BJ (cell line): ENCODE results near the gene ZMYND11. TPM values are rescaled to one million over a fixed set of nuclear protein-coding genes. Genes with fewer than 3 reads are reported as not detected.

Experiments
- CTCF ChIA-PET: fragments of 350-600 bp; formaldehyde crosslinking; extraction: SDS; loops from one replicate; lab custom pipeline; 2021; ENCODE audit warnings: antibody characterized with exemption, inconsistent platforms; lab: Yijun Ruan, JAX
- POLR2A ChIA-PET: fragments of 300-600 bp; sonication (Branson Sonifier 250); formaldehyde crosslinking; extraction: SDS; loops from one replicate; lab custom pipeline; 2021; ENCODE audit warnings: antibody characterized with exemption; lab: Charles Lee
- DNase-seq: peaks from one replicate; pipeline ENCODE4 v3.0.0-alpha.2; 2011; ENCODE audit warnings: low read depth
- H3K27me3 ChIP-seq: 2 replicates; pipeline ENCODE4 v1.6.0; 2011; ENCODE audit warnings: low read length; ENCODE audit not compliant: control insufficient read depth, insufficient read depth
- H3K36me3 ChIP-seq: 2 replicates; pipeline ENCODE4 v1.5.1; 2011; ENCODE audit warnings: low read length; ENCODE audit not compliant: control insufficient read depth, insufficient read depth
- H3K4me3 ChIP-seq: 2 replicates; pipeline ENCODE4 v1.5.1; 2011; ENCODE audit warnings: low read depth, mild to moderate bottlenecking, control low read depth, low read length
- polyA plus RNA-seq: library from polyadenylated mRNA; depleted of rRNA; stranded (reverse); fragments of >200 nt; gene quantifications from 2 replicates; pipeline ENCODE4 v1.2.3, GENCODE V29; 2011
- TF ChIP-seq, protein P1 (sequence below): IDR thresholded peaks from 2 replicates; pipeline ENCODE4 v1.5.1; 2011; ENCODE audit warnings: low read depth, mild to moderate bottlenecking, control low read depth, inconsistent platforms, low read length, moderate library complexity; ENCODE audit not compliant: insufficient read depth

Gene ZMYND11
- polyA plus RNA-seq, 1 experiment = 37.6 TPM

- H3K4me3 ChIP-seq = no peak overlapping the region
- ChIA-PET CTCF (no interaction called here), POLR2A (no interaction called here)
- TF ChIP-seq, protein P1, sequence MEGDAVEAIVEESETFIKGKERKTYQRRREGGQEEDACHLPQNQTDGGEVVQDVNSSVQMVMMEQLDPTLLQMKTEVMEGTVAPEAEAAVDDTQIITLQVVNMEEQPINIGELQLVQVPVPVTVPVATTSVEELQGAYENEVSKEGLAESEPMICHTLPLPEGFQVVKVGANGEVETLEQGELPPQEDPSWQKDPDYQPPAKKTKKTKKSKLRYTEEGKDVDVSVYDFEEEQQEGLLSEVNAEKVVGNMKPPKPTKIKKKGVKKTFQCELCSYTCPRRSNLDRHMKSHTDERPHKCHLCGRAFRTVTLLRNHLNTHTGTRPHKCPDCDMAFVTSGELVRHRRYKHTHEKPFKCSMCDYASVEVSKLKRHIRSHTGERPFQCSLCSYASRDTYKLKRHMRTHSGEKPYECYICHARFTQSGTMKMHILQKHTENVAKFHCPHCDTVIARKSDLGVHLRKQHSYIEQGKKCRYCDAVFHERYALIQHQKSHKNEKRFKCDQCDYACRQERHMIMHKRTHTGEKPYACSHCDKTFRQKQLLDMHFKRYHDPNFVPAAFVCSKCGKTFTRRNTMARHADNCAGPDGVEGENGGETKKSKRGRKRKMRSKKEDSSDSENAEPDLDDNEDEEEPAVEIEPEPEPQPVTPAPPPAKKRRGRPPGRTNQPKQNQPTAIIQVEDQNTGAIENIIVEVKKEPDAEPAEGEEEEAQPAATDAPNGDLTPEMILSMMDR = no peak
- peaks cover 12% of the 10 kb centered on the region for H3K36me3 ChIP-seq
- no peaks in the 10 kb centered on the region for H3K27me3 ChIP-seq
- no peak for DNase-seq
Observed at GRCh38 chr10:289581-289980, 154.3 kb downstream of the ZMYND11 start.

DNA sequence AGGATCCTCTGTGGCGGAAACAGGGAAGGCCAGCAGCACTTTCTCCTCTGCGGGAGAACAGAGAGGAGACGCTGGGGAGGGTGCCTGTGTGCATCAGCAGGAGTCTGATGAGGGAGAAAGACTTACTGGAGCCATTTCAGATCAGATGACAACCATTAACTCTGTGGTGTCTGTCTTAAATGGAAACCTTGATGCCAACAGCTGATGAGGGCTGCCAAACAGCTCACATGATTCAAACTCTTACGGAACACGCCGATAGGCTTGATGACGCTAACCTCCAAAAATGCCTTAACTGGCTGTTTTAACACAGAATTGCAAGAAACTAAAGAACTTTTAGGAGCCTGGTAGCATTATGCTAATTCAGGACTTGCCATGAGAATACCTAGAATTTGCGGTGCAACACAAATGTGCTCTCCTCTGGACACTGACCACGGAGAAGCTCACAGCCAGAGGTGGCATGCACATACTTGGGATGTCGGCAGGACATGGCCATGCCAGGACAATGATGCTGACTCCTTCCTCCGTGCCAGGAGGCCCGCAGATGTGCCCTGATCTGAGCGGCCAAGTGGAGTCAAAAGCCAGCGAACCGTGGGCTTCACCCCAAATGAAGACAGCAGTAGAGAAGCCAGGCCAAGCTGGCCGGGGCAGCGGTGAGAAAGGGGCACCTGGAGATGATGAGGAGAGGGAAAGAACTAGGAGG lies 154.9 kb downstream of the ZMYND11 start:
- ChIA-PET POLR2A (no interaction called here), CTCF (no interaction called here)
- Histone ChIP-seq H3K36me3 (peaks cover 12% of the 10 kb centered on the region), H3K27me3 (no peaks in the 10 kb centered on the region), H3K4me3 (no peak overlapping the region)
- no peak for DNase-seq
- TF ChIP-seq, protein P1 = no peak

GRCh38 chr10:293636-294035 lies 158.4 kb downstream of the ZMYND11 start:
- ChIA-PET POLR2A (no interaction called here), CTCF (no interaction called here)
- no peak for DNase-seq
- TF ChIP-seq, protein P1 = no peak
- peaks cover 10% of the 10 kb centered on the region for H3K36me3 ChIP-seq
- no peaks in the 10 kb centered on the region for H3K27me3 ChIP-seq
- no peak overlapping the region for H3K4me3 ChIP-seq

DNA sequence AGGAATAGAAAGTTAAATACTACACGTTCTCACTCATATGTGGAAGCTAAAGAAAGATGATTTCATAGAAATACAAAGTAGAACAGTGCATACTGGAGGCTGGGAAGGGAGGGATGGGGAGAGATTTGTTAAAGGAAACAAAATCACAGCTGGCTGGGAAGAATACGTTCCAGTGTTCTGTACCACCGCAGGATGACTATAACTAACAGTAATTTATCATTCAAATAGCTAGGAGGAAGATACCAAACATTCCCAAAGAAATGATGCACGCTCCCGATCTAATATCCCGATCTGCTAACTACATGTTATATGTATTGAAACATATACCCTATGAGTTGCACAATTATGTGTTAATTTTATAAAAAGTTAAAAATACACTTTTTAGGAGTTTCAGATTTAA lies 162.3 kb downstream of the ZMYND11 start:
- peaks cover 7% of the 10 kb centered on the region; the same call in 1 of the 2 replicates for H3K36me3 ChIP-seq
- no peak overlapping the region for H3K4me3 ChIP-seq
- no peaks in the 10 kb centered on the region for H3K27me3 ChIP-seq
- CTCF ChIA-PET = interaction anchor here (0.9 to 1.2 kb wide), 2 partner anchors 11 to 43 kb away, joined by 3 read pairs; no protein-coding TSS in a partner anchor
- DNase-seq = no peak
- POLR2A ChIA-PET = no interaction called here
- TF ChIP-seq, protein P1 = no peak

GRCh38 chr10:298033-298432 lies 162.8 kb downstream of the ZMYND11 start:
- H3K4me3 ChIP-seq = no peak overlapping the region
- H3K36me3 ChIP-seq = peaks cover 6% of the 10 kb centered on the region; the same call in 1 of the 2 replicates
- H3K27me3 ChIP-seq = no peaks in the 10 kb centered on the region
- TF ChIP-seq, protein P1 = no peak
- DNase-seq = no peak
- ChIA-PET POLR2A (no interaction called here), CTCF (interaction anchor here (0.9 to 1.2 kb wide), 2 partner anchors 10 to 44 kb away, joined by 3 read pairs; no protein-coding TSS in a partner anchor)
